ENCODE data around the gene KLHL40.
"Not testable (repeated sequence)": the region's sequence is repeated elsewhere in the genome, so short reads cannot be mapped to it uniquely, and the experiment has no call there.

Gene KLHL40

DNA sequence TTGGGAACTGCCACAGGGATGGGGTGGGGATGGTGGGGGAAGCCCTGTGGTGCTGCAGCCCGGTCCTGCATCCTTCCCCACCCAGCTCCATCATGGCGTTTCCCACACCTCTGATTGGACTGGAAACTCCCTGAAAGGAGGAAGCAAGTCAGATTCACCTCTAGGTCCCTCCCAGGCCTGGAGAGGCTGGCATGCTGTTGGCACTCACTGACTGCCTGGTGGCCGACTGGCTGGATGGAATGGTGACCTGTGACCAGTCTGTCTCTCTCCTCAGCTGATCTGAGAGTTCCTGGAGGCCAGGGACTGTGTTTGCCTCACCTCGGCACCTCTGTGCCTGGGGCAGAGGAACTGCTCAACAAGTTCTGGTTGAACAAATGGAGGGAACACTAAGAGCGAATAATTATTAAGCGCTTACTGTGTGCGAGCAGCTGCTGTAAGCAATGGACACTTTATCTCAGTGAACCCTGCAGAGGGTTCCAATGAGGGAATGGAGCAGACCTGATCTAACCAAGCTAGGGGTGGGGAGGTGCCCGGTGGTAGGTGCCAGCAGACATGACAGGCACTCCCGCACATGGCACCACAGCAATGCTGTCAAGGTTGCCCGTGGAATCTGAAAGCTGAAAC, 20.7 kb downstream of the KLHL40 start:
- no peak for DNase-seq

DNA sequence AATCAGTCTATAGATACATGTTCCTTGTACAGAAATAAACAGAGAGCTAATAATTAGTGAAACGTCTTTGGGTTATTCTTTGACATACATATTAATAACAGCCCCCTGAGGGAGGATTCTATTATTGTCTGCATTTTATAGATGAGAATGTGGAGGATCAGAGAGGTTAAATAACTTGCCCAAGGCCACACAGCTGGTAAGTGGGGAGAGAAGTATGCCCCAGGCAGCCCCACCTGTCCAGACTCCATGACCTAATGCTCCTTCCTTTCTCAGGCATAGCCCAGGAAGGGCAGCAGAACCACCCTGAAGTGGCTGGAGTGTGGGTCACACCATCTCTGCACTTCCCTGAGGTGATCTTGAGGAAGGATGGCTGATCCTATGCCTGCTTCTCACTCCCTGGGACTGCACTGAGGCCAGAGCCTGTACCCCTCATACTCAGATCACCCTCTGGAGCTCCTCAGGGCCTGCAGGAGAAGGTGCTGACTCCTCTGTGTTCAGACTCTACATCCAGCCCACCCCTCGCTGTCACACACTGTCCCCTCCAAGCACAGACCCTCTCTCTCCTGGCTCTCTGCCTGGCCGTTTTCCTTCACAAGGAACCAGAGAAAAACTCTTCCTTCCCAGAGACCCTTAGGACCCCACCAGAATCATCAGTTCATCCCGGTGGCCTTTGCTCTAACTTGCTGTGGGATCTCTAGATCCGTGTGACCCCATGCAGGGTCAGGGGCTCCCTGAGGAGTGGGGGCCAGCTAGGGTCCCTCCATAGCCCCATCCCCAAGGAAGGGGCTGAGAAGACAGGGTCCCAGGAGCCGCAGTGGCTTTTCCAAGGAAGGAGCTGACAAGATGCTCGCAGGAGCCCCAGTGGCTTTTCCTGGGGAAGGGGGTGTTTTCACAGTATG, 21.6 kb downstream of the KLHL40 start:
- DNase-seq = no peak

DNA sequence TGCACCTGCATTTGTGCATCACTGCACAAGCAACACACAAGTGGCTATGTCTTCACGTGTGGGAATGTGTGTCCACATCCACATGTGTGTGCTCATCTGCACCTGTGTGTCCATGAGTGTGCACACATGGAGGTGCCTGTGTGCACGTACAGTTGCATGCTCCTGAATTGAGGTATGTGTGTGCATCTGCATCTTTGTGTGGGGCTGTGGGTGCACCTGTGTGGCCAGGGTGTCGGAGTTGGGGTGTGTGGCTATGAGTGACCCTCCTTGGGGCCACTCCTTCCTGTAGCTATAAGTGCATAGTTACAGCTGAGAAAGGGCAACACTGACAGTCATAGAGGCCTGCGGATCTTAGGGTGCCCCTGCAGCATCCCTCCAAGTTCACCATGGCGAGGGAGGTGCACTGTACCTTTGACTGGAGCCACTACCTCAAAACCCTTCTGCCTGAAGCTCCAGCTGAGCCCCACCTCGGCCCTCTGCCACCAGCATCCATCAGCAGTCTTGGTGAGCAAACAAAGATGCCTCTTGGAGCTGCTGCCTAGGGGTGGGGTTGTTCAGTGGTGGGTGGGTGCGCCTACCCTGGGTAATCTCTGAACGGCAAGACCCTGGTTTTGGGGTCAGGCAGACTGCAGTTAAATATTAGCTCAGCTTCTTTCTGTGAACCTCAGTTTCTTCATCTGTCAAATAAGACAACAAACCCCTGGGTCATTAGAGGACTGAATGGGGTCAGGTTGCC, 22.5 kb downstream of the KLHL40 start:
- no peak for DNase-seq

DNA sequence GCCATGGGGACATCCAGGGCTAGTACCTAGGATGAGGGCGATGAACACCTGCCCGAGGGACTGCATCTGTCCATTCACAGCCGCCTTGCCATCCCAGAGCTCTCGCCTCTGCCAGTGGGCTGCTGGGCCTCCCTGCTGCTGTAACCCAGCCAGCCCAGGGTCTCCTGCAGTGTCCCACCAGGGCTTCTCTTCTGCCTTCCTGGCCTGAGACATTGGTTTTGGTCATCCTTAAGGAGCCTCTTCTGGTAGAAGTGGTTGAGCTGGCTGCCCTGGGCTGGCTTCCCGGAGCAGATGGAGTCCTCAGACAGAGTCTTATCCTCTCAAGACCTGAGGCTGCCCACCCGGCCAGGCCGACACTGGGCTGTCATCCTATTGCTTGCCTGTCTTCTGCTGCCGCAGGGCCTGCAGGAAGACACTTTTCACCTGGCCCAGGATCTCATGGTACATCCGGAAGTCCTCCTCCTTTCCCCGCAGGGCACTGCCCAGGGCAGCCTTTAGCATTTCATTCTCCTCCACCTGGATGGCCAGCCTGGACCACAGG, 23.3 kb downstream of the KLHL40 start:
- no peak for DNase-seq

DNA sequence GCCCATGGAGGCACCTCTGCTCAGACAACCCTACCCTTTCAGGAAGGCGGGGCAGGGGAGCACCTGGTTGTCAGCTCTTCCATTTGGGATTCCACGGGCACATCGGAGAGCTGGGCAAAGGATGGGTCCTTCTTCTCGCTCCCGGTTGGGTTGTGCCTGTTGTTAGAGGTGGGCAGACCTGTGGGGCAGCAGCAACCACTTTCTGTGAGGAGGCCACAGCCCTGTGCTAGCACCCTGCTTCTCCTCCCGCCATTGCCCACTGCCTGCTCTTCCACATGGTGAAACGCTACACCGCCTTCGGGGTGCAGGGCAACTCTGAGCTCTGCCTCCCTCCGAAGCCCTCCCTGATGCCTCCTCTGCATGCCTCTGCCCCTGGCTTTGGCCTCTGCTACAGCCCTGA, 24.3 kb downstream of the KLHL40 start:
- no peak for DNase-seq

DNA sequence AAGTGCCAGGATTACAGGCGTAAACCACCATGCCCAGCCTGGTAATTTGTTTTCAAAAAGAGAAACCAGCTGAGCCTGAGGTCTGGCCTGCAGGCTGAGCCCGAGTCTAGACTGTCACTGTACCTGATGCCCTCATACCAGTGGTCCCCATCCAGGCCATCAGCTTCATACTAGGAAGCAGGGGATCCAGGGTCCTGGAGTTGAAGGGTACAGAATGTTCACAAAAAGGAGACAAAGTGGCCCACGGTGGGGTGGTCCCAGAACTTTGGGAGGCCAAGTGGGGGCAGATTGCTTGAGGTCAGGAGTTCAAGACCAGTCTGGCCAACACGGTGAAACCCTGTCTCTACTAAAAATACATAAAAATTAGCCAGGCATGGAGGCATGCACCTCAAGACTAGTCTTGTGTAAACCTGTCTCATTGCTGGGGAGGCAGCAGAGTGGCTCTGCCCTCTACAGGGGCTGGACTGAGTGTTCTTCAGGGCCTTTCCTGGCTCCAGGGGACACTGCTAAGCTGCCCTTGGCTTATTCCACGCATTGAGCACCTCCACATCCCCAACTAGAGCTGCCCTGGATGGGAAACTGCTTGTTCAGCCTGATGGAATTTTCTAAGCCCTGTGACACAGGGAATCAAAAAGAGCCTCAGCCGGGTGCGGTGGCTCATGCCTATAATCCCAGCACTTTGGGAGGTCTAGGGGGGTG, 25.1 kb downstream of the KLHL40 start:
- DNase-seq = no peak

DNA sequence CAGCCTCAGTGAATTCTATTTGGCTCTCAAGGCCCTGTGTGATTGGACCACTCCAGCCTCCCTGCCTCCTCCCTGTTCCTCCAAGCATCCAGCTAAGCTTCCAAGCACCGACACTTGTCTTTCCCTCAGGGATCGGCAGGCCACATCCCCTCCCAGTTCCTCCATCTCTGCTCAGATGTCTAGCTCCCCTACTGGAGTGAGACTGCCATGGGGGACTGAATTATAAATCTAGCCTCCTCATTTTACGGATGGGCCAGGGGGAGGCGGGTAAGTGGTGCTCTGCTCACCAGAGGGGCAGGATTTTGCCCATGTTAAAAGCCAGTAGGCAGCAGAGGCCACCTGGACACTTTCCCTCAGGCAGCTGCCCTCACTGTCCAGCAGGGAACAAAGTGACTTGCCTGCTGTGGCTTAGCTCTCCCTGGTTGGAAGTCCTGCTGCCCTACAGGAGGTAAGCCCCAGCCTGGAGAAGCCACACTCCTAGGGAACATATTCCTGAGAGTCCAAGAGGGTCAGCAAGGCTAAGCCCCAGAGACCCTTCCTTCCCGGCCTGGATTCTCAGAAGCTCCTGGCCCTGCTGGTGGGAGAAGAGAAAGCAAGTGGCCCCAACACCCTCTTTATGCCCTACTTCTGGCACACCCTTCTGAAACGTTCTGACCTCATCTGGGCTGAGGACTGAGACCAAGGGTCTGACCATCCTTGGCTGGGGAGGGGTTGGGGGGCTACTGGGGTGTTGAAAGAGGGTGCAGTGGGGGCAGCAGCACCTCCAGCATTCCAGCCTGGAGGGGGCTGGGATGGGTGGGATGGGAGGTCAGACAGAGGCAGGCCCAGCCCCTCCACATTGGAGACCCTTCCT, 26.4 kb downstream of the KLHL40 start:
- no peak for DNase-seq

DNA sequence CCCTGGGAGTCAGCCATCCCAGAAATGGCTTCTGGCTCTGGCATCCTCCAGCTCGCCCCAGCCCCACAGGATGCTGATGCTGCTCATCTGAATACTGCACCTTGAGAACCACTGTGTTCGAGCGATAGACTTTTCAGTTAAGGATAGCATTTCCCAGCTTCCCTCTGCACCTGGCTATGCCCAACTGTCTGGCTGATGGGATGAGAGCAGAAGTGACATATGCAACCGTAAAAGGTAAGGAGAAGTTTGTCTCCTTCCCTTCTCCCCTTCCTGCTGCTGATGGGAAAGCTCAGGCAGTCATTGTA, 27.0 kb downstream of the KLHL40 start:
- DNase-seq = no peak

DNA sequence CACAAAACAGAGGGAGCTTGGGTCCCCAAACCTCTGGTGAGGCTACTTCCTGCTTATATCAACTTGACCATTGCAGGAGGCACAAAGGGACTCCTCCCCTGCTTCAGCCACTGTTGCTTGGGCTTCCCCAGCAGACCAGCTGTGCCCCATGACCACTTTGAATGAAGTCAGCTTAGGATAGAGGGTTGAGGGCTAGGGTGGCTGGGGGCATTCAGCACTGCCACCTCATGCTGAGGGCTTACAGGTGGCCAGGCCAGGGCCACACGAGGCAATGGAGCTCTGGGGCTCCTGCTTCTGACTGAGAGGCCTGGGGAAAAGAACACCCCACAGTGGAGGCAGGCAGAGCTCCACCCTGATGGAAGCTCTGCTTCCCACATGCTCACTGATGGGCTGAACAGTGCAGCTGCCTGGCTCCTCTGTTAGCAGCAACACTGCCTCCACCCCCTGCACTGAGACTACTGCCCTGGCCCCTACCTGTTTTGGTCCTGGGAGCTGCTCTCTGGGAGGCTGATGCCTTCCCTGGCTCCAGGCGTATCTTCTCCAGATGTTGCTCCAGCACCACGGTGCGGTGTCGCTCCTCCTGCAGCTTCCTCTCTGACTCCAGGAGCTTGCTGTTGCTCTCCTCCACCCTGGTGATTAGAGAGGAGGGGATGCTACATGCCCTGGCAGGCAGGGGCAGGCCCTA, 27.5 kb downstream of the KLHL40 start:
- no peak for DNase-seq

DNA sequence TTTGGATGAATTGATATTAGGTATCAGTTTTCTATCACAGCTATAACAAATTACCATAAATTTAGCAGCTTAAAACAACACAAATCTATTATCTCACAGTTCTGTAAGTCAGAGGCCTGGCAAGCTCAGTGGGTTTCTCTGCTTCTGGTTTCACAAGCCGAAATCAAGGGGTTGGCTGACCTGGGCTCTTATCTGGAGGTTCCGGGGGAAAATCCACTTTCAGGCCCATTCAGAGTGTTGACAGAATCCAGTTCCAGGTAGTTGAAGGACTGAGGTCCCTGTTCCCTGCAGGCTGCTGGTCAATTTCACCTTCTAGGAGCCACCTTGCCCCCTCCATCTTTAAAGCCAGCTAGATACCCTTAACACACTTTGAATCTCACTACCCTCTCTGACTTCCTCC, 28.4 kb downstream of the KLHL40 start:
- no peak for DNase-seq

DNA sequence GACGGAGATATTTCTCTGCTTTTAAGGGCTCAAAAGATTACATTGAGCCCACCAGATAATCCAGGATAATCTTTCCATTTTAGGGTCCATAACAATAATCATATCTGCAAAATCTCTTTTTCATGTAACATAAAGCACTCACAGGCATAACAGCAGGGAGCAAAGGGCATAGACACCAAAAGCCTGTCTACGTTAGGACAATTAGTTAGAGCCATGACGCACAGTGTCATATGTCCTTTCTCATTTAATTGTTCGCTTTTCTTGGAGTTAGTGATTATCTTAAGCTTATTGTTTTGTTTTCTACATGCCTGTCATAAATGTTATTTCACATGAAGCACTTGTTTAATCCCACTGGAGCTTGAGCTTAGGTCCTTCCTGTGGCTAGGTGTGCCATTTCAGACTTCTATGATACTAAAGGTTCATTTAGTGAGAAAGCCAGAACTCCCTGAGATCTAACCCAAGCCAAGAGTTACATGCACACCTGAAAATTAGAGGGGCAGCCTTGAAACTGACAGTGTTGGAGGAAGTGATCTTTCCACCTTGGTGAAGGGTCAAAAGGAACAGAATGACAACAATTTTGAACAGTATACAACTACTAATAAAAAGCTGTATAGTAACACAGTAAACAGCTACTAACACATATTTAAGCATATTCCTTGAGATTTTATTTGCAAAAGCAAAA, 29.0 kb downstream of the KLHL40 start:
- no peak for DNase-seq

DNA sequence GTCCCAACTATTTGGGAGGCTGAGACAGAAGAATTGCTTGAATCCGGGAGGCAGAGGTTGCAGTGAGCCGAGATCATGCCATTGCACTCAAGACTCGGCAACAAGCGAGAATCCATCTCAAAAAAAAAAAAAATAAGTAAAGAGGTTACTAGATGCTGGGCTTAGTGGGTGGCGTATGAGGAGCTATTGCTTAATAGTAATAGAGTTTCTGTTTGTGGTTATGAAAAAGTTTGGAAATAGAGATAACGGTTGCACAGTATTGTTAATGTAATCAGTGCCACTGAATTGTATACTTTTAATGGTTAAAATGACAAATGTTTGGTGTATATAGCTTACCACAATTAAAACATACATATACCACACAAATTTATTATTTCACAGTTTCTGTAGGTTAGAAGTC, 32.0 kb downstream of the KLHL40 start:
- no peak for DNase-seq

DNA sequence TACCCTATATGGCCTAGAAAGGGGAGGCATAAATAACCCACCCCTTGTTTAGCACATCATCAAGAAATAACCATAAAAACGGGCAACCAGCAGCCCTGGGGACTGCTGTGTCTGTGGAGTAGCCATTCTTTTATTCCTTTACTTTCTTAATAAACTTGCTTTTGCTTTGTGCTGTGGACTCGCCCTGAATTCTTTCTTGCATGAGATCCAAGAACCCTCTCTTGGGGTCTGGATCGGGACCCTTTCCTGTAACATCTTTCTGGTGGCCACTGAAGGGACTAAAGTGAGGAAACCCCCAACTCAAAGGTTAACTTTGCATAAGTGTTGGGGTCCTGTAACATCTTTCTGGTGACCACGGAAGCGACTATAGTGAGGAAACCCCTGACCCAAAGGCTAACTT, 33.0 kb downstream of the KLHL40 start:
- no peak for DNase-seq

DNA sequence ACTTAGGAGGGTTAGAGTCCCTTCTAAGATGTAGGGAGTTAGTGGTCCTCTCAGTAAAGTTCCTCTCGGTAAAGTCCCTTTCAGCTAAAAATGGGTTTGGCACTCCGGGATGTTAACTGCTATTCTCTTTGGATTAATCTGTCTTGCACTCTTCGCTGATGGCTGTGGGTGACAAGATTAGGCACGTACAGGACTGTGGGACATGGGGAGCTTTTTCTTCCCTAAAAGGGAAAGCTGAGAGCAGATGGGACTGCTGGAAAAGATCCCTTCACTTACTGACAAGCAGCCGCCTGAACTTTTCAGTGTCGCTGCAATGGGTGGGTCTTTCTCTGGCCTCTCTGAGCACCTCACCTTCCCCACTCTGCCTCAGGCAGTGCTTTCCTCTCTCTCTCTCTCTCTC, 33.7 kb downstream of the KLHL40 start:
- no peak for DNase-seq

DNA sequence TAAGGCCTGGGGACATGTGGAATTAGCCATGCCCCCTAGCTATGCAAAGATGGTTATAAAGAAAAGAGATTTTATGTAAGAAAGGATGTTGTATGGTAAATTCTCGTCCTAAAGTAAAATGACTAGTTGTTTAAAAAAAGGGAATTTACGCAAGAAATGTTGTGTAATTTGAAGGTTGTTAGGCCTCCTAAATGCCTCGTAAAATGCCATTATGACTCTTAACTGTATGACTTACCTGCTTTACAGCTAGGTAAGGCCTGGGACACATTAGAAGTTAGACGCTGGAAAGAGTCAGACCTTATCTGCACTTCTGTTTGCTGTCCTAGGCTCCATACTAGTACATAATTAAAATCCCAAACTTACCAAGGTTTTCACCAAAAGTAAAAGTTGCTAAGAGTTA, 34.8 kb downstream of the KLHL40 start:
- no peak for DNase-seq

DNA sequence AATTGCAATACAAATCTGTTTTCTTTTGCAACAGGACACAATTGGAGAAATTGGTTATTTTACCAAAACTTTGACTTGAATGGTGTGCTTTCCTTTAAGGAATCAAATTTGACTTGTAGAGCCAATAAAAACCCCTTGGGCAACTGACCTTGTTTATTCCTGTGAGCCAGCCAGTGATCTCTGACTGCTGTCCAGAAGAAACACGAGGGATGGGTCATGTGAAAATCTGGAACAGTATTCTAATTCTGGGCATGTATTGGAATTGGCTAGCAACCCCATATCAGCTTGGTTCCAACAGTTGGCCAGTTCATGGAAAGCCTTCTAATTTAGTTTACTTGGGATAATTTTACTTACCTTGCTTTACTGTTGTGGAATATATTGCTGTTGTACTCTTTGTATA, 36.4 kb downstream of the KLHL40 start:
- no peak for DNase-seq

DNA sequence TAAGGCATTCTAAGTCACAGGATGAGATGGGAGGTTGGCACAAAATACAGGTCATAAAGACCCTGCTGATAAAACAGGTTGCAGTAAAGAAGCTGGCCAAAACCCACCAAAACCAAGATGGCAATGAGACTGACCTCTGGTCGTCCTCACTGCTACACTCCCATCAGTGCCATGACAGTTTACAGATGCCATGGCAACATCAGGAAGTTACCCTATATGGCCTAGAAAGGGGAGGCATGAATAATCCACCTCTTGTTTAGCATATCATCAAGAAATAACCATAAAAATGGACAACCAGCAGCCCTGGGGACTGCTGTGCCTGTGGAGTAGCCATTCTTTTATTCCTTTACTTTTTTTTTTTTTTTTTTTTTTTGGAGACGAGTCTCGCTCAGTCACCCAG, 37.1 kb downstream of the KLHL40 start:
- DNase-seq = not testable (repeated sequence)

DNA sequence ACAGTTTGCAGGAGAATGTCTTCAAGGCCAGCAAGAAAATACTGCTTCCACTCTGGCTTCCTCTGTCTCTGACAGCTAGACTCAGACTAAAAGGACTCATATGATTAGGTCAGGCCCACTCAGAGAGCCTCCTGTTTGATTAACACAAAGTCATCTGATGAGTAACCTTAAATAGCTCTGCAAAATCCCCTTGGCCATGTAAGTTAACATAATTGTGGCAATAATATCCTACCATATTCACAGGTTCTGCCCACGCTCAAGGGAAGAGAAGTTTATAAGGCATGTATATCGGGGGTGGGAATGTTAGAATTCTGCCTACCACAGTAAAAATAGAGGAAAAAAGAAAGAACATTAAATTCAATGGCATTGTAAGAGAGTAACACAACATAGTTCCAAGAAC, 37.9 kb downstream of the KLHL40 start:
- no peak for DNase-seq

DNA sequence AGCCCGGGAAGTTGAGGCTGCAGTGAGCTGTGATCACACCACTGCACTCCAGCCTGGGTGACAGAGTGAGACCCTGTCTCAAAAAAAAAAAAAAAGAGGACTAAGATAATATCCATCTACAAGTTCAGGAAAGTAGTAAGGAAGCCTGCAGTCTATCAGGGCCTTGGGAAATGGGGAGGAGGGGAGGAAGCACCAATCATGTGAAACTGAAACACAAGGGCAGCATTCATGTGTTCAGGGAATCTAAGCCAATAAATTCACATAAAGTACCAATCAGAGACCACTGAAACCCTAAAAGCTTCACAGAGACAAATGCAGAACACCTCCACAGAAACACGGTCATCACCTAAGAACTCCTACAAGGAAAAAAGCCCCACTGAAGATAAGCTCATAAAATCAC, 40.1 kb downstream of the KLHL40 start:
- DNase-seq = no peak

DNA sequence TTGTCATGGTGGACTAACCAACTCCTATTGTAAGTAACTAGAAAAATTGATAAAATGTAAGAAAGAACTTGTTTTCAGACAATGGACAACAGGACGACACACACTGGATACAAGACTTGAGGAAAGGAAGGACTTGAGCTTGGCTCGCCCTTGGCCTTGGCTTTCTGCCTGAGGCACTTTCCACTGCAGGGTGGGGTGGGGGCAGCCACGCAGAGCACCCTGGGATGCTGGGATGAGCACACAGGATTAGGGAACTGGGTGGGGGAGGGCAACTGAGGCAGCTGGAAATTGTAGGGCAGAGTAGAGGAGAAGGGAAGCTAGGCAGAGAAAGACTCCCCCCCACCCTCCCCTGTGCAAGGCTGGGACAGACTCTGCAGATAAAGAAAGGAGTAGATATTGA, 42.7 kb downstream of the KLHL40 start:
- DNase-seq = no peak

All from NCI-H1417 treated with DMSO at 0.1 percent for 48 hours (cell line).